SK-N-SH (cell line): ENCODE data around the gene SCN4A. TPM values are rescaled to one million over a fixed set of nuclear protein-coding genes. Genes with fewer than 3 reads are reported as not detected.

Source experiments
- CTCF ChIA-PET: fragments of 300-600, 350-600 bp; formaldehyde crosslinking; extraction: SDS; loops from one replicate; lab custom pipeline; 2021; lab: Yijun Ruan, JAX
- POLR2A ChIA-PET: fragments of 350-600 bp; sonication (Branson Sonifier 250); formaldehyde crosslinking; extraction: SDS; loops from one replicate; lab custom pipeline; 2020; ENCODE audit warnings: antibody characterized with exemption, inconsistent platforms; lab: Yijun Ruan, JAX
- DNase-seq: peaks from one replicate; pipeline ENCODE4 v3.0.0; 2012
- H2AFZ ChIP-seq: fragments of 200-600 bp; sonication (generic); 2 replicates; pipeline ENCODE4 v1.8.1; 2016; ENCODE audit warnings: antibody characterized with exemption, mild to moderate bottlenecking, low read depth
- H3F3A ChIP-seq: fragments of 200-600 bp; sonication (generic); replicated peaks from 2 replicates; pipeline ENCODE3; 2016; ENCODE audit warnings: antibody characterized with exemption, mild to moderate bottlenecking; ENCODE audit not compliant: insufficient read depth
- H3K27ac ChIP-seq, 2 experiments: fragments of 200-500 bp in 1 of 2; fragments of 200-600 bp in 1 of 2; sonication (Bioruptor generic) in 1 of 2; sonication (generic), shearing (Covaris generic) in 1 of 2; 2 replicates each; pipeline versions ENCODE4 v1.5.1 to v1.6.1; 2014 to 2016; ENCODE audit warnings: low read depth in 2 of 2, inconsistent platforms in 1 of 2, low read length in 1 of 2, mild to moderate bottlenecking in 1 of 2, mixed read lengths in 1 of 2
- H3K27me3 ChIP-seq: fragments of 200-600 bp; sonication (generic), shearing (Covaris generic); 2 replicates; pipeline ENCODE4 v1.6.1; 2016; ENCODE audit warnings: mixed run types; ENCODE audit not compliant: insufficient read depth
- H3K36me3 ChIP-seq, 2 experiments: fragments of 200-500 bp in 1 of 2; fragments of 200-600 bp in 1 of 2; sonication (Bioruptor generic) in 1 of 2; sonication (generic) in 1 of 2; replicated peaks in 1 of 2; 2 replicates each; pipeline versions ENCODE3 to v1.5.1; 2014 to 2016; ENCODE audit warnings: low read length in 1 of 2, mild to moderate bottlenecking in 1 of 2; ENCODE audit not compliant: insufficient read depth in 2 of 2, control insufficient read depth in 1 of 2
- H3K4me1 ChIP-seq, 2 experiments: fragments of 200-500 bp in 1 of 2; fragments of 200-600 bp in 1 of 2; sonication (Bioruptor generic) in 1 of 2; sonication (generic), shearing (Covaris generic) in 1 of 2; 2 replicates each; pipeline versions ENCODE4 v1.5.1 to v1.6.1; 2014 to 2016; ENCODE audit warnings: low read depth in 1 of 2, low read length in 1 of 2, mixed run types in 1 of 2; ENCODE audit not compliant: insufficient read depth in 2 of 2, control insufficient read depth in 1 of 2
- H3K4me2 ChIP-seq: fragments of 200-600 bp; sonication (generic), shearing (Covaris generic); 2 replicates; pipeline ENCODE4 v1.6.1; 2017; ENCODE audit warnings: mixed run types
- H3K4me3 ChIP-seq, 2 experiments: fragments of 200-500 bp in 1 of 2; fragments of 200-600 bp in 1 of 2; sonication (Bioruptor generic) in 1 of 2; sonication (generic), shearing (Covaris generic) in 1 of 2; 2 replicates each; pipeline versions ENCODE4 v1.5.1 to v1.8.1; 2014 to 2016; ENCODE audit warnings: low read depth in 2 of 2, inconsistent platforms in 1 of 2, low read length in 1 of 2, mild to moderate bottlenecking in 1 of 2, mixed read lengths in 1 of 2, moderate library complexity in 1 of 2
- H3K79me2 ChIP-seq: fragments of 200-600 bp; sonication (generic); 2 replicates; pipeline ENCODE4 v1.8.1; 2017; ENCODE audit warnings: mild to moderate bottlenecking; ENCODE audit not compliant: insufficient read depth
- H3K9ac ChIP-seq: fragments of 200-600 bp; sonication (generic); 2 replicates; pipeline ENCODE4 v1.6.1; 2017; ENCODE audit warnings: mixed run types
- H3K9me2 ChIP-seq: fragments of 200-600 bp; sonication (generic); 2 replicates; pipeline ENCODE4 v1.6.1; 2017; ENCODE audit warnings: mixed run types
- H3K9me3 ChIP-seq: fragments of 200-600 bp; sonication (generic); 2 replicates; pipeline ENCODE4 v1.6.1; 2017; ENCODE audit warnings: mixed run types, mild to moderate bottlenecking, moderate library complexity
- H4K20me1 ChIP-seq: fragments of 200-600 bp; sonication (generic); 2 replicates; pipeline ENCODE4 v1.6.1; 2017; ENCODE audit warnings: mild to moderate bottlenecking, mixed run types; ENCODE audit not compliant: insufficient read depth
- CTCF ChIP-seq: fragments of 200-600 bp; sonication (generic); IDR thresholded peaks from 2 replicates; pipeline ENCODE4 v1.6.1; 2017; ENCODE audit warnings: antibody characterized with exemption, mild to moderate bottlenecking, moderate library complexity
- ELF1 ChIP-seq: IDR thresholded peaks from 2 replicates; pipeline ENCODE4 v1.4.0; 2012
- EZH2phosphoT487 ChIP-seq: fragments of 200-600 bp; sonication (generic); IDR thresholded peaks from 2 replicates; pipeline ENCODE4 v1.6.1; 2017; ENCODE audit warnings: low read depth, mixed run types, mild to moderate bottlenecking, antibody characterized with exemption, moderate library complexity, borderline replicate concordance
- FOSL2 ChIP-seq: IDR thresholded peaks from 2 replicates; pipeline ENCODE4 v1.4.0; 2012; ENCODE audit warnings: low read depth, mild to moderate bottlenecking, moderate library complexity, borderline replicate concordance
- FOXJ3 ChIP-seq: sonication (generic); formaldehyde crosslinking; IDR thresholded peaks from 2 replicates; pipeline ENCODE4 v1.5.1; 2020; ENCODE audit warnings: mild to moderate bottlenecking, missing genetic modification reagents
- FOXM1 ChIP-seq: IDR thresholded peaks from 2 replicates; pipeline ENCODE4 v1.4.0; 2012; ENCODE audit warnings: low read depth, mild to moderate bottlenecking
- GABPA ChIP-seq: IDR thresholded peaks from 2 replicates; pipeline ENCODE4 v1.4.0; 2012; ENCODE audit warnings: low read depth, mild to moderate bottlenecking
- GATA2 ChIP-seq: sonication (generic); formaldehyde crosslinking; IDR thresholded peaks from 2 replicates; pipeline ENCODE4 v1.5.0; 2020; ENCODE audit warnings: mild to moderate bottlenecking, missing genetic modification reagents
- JUND ChIP-seq: IDR thresholded peaks from 2 replicates; pipeline ENCODE4 v1.4.0; 2012
- NRF1 ChIP-seq: IDR thresholded peaks from 2 replicates; pipeline ENCODE4 v1.6.1; 2012; ENCODE audit warnings: low read depth, mild to moderate bottlenecking, low read length
- POLR2AphosphoS5 ChIP-seq: IDR thresholded peaks from 2 replicates; pipeline ENCODE4 v1.6.1; 2012; ENCODE audit warnings: low read depth, low read length
- RAD21 ChIP-seq: IDR thresholded peaks from 2 replicates; pipeline ENCODE4 v1.6.1; 2012; ENCODE audit warnings: mild to moderate bottlenecking, low read length
- RFX5 ChIP-seq: IDR thresholded peaks from 2 replicates; pipeline ENCODE4 v1.6.1; 2012; ENCODE audit warnings: mild to moderate bottlenecking, improper control_type of control experiment, low read length
- SMC3 ChIP-seq: IDR thresholded peaks from 2 replicates; pipeline ENCODE4 v1.6.1; 2012; ENCODE audit warnings: low read depth, low read length, improper control_type of control experiment
- TAF1 ChIP-seq: IDR thresholded peaks from 2 replicates; pipeline ENCODE4 v1.6.1; 2012; ENCODE audit warnings: low read depth, mild to moderate bottlenecking, low read length, moderate library complexity, borderline replicate concordance
- TCF12 ChIP-seq: IDR thresholded peaks from 2 replicates; pipeline ENCODE4 v1.4.0; 2012
- YY1 ChIP-seq: IDR thresholded peaks from 2 replicates; pipeline ENCODE4 v1.4.0; 2012; ENCODE audit warnings: low read depth, mild to moderate bottlenecking
- ZBTB33 ChIP-seq: IDR thresholded peaks from 2 replicates; pipeline ENCODE4 v1.4.0; 2012; ENCODE audit warnings: low read depth, borderline replicate concordance
- WGBS: methylation state at CpG from one replicate; pipeline ENCODE4 v1.1.6; 2017; ENCODE audit warnings: low lambda C conversion rate; 5-methylcytosine and 5-hydroxymethylcytosine counted together
- polyA plus RNA-seq, 3 experiments: library from polyadenylated mRNA; depleted of rRNA; stranded (reverse); fragments of >200 nt; gene quantifications; 2 replicates each; pipeline ENCODE4 v1.2.3, GENCODE V29; 2012

The SCN4A gene
- polyA plus RNA-seq, 1 of the 3 experiments (the other 2 are of a cell fraction), result not detected

- Histone ChIP-seq H3K27ac (no peak overlapping the region), H3K4me1 (no peaks in the 10 kb centered on the region), H3F3A (no peaks in the 10 kb centered on the region), H2AFZ (no peak overlapping the region), H4K20me1 (no peaks in the 10 kb centered on the region), H3K79me2 (no peaks in the 10 kb centered on the region), H3K36me3 (no peaks in the 10 kb centered on the region), H3K9me2 (no peaks in the 10 kb centered on the region), H3K9ac (no peak overlapping the region), H3K4me2 (no peak overlapping the region)
- DNase-seq, result peak; percentile 9
- WGBS, result 77% methylated on average over 10 of the region's 10 CpGs
- CTCF ChIA-PET, result interaction anchor here (0.7 to 8.8 kb wide), 11 partner anchors 10 to 205 kb away, joined by 3 to 90 read pairs (median 4); partner anchors contain the start of genes CSHL1 and GH1
- no peak for TF ChIP-seq RAD21
- TF ChIP-seq NRF1, result no peak
- TF ChIP-seq TAF1, result no peak
- TF ChIP-seq RFX5, result no peak
- TF ChIP-seq POLR2AphosphoS5, result no peak
- no peak for TF ChIP-seq EZH2phosphoT487
- TF ChIP-seq FOXM1, result no peak
- TF ChIP-seq GATA2, result no peak
- TF ChIP-seq FOXJ3 (CRISPR knock-in tag), result no peak
- no peak for TF ChIP-seq JUND
- no peak for TF ChIP-seq YY1
- no peak for TF ChIP-seq FOSL2
- TF ChIP-seq ELF1, result no peak
- TF ChIP-seq CTCF, result no peak
- TF ChIP-seq, all 33 proteins: peak for 0
- Histone ChIP-seq H3K4me3 (no peak overlapping the region), H3K27me3 (no peaks in the 10 kb centered on the region), H3K9me3 (no peaks in the 10 kb centered on the region)
- POLR2A ChIA-PET, result no interaction called here
Observed at GRCh38 chr17:63928172-63928666, 44.5 kb downstream of the SCN4A start.

- Histone ChIP-seq H3K4me2 (no peak overlapping the region), H3K27me3 (no peaks in the 10 kb centered on the region), H3K79me2 (no peaks in the 10 kb centered on the region), H3K9ac (no peak overlapping the region), H4K20me1 (no peaks in the 10 kb centered on the region), H3K4me1 (no peaks in the 10 kb centered on the region), H3K9me2 (no peaks in the 10 kb centered on the region), H2AFZ (no peak overlapping the region), H3F3A (no peaks in the 10 kb centered on the region), H3K9me3 (no peaks in the 10 kb centered on the region), H3K27ac (no peak overlapping the region), H3K4me3 (no peak overlapping the region), H3K36me3 (no peaks in the 10 kb centered on the region)
- ChIA-PET POLR2A (no interaction called here), CTCF (interaction anchor here (0.7 to 8.8 kb wide), 10 partner anchors 9 to 206 kb away, joined by 3 to 90 read pairs (median 4); partner anchors contain the start of genes CSHL1 and GH1)
- 46% methylated on average over 7 of the region's 8 CpGs for WGBS
- peak; percentile 15 for DNase-seq
- TF ChIP-seq FOXJ3 (CRISPR knock-in tag) (no peak), FOSL2 (no peak), ZBTB33 (no peak), NRF1 (no peak), TCF12 (no peak), RFX5 (no peak), GABPA (no peak), CTCF (no peak), SMC3 (no peak)
Observed at GRCh38 chr17:63927464-63928171, 45.1 kb downstream of the SCN4A start.
